HAP-1 (cell line): Measurements from ENCODE around the gene FAF1.

ENCODE experiments used
- DNase-seq, 2 experiments: peaks; one replicate each; pipeline ENCODE4 v3.0.0-alpha.2; 2016 to 2020; ENCODE audit warnings: low spot score in 2 of 2
- H3K27me3 ChIP-seq: fragments of 250-450 bp; sonication (Bioruptor Pico); 2 replicates; pipeline ENCODE4 v1.5.1; 2020; ENCODE audit warnings: low read depth, mild to moderate bottlenecking, moderate library complexity
- H3K36me3 ChIP-seq: fragments of 250-450 bp; sonication (Bioruptor Pico); replicated peaks from 2 replicates; pipeline ENCODE4 v1.5.1; 2020; ENCODE audit warnings: mild to moderate bottlenecking
- H3K4me1 ChIP-seq: fragments of 250-450 bp; sonication (Bioruptor Pico); 2 replicates; pipeline ENCODE4 v1.5.1; 2020; ENCODE audit warnings: mild to moderate bottlenecking
- H3K4me3 ChIP-seq: fragments of 250-450 bp; sonication (Bioruptor Pico); 2 replicates; pipeline ENCODE4 v1.5.1; 2020; ENCODE audit warnings: mild to moderate bottlenecking, moderate library complexity
- H3K9me3 ChIP-seq: fragments of 250-450 bp; sonication (Bioruptor Pico); 2 replicates; pipeline ENCODE4 v1.5.1; 2020; ENCODE audit warnings: mild to moderate bottlenecking, moderate library complexity
- in situ Hi-C: fragments of 300-500 bp; cut with MboI; formaldehyde crosslinking; loops from 3 replicates; pipeline ENCODE4 v1.14.3; 2020; ENCODE audit warnings: low sequenced_read_pairs, inconsistent platforms, mixed read lengths

The FAF1 gene

GRCh38 chr1:50681931-50682330 lies 278.1 kb downstream of the FAF1 start:
- DNase-seq: no peak
- H3K9me3 ChIP-seq: no peaks in the 10 kb centered on the region
- H3K4me1 ChIP-seq: no peaks in the 10 kb centered on the region
- no peaks in the 10 kb centered on the region for H3K27me3 ChIP-seq
- no peaks in the 10 kb centered on the region for H3K36me3 ChIP-seq
- no peak overlapping the region for H3K4me3 ChIP-seq
- in situ Hi-C loops: no loop called here

DNA sequence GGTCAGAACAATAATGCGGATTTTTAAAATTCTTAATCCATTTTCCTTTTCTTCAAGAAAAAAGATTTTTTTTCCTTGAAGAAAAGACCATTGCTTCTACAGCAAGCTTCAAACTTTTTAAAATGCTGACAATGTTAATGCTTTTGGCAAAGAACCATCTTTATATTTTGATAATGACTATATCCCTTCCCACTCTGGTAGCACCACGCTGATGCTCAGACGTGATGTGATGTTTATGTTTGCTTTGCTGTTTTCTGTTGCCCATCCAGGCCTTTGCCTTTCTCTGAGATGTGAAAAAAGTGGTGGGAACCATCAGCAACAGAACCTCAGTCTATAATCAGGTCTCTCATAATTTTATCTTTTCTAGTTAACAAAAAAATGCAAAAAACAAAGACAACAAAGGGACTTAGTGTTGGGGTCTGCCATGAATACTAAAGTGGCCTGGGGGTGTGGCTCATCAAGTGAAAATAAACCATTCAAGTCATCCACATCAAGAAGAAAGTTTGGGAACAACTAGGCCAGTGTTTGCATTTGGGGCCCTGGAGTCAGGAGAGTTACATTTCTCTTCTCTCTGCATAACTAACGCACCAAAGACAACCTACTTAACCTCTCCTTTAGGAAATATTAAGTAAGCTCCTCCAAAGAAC lies 292.2 kb downstream of the FAF1 start:
- in situ Hi-C loops: no loop called here
- Histone ChIP-seq H3K4me3 (no peak overlapping the region), H3K9me3 (no peaks in the 10 kb centered on the region), H3K4me1 (peaks cover 7% of the 10 kb centered on the region), H3K27me3 (no peaks in the 10 kb centered on the region), H3K36me3 (no peaks in the 10 kb centered on the region)
- DNase-seq: no peak

DNA sequence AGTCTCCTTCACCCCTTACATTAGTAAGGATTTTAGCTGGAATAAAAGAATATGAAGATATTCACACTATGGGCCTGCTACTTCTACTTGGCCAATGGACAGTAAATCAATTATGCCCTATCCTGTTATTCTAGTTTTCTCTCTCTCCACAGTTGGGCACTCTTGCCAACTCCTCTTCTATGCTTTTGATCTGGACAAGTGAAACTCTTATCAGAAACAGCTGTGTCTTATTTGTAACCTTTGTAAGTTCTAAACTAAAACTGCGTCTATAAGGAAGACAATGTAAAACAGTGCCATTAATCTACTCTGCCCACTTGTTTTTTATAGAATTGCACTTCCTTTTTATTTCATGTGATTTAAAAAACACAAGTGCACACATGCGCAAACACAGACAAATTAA lies 292.8 kb downstream of the FAF1 start:
- Histone ChIP-seq H3K36me3 (no peaks in the 10 kb centered on the region), H3K4me1 (peaks cover 8% of the 10 kb centered on the region), H3K4me3 (no peak overlapping the region), H3K27me3 (no peaks in the 10 kb centered on the region), H3K9me3 (no peaks in the 10 kb centered on the region)
- in situ Hi-C loops: no loop called here
- DNase-seq: no peak

DNA sequence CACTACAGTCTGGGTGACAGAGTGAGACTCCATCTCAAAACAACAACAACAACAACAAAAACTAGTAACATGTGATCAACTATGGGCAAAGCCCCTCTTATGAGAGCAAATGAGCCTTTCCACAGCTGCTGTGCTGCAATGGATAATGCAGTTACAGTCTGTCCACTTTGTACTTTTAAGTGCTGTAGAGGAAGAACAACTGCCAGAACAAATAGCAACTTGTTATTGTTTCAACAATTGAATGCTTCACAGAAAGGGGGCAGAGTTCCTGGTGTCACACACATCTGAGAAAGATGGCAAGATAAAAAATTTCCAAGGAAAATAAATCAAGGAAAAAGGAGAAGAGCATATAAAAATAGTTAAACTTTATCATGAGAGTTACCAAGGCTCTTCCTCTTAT lies 293.2 kb downstream of the FAF1 start:
- Histone ChIP-seq H3K36me3 (no peaks in the 10 kb centered on the region), H3K4me3 (no peak overlapping the region), H3K9me3 (no peaks in the 10 kb centered on the region), H3K27me3 (no peaks in the 10 kb centered on the region), H3K4me1 (peaks cover 12% of the 10 kb centered on the region)
- in situ Hi-C loops: no loop called here
- DNase-seq: no peak

GRCh38 chr1:50665413-50665812 lies 294.7 kb downstream of the FAF1 start:
- in situ Hi-C loops: no loop called here
- Histone ChIP-seq H3K36me3 (no peaks in the 10 kb centered on the region), H3K27me3 (no peaks in the 10 kb centered on the region), H3K4me1 (peaks cover 14% of the 10 kb centered on the region), H3K4me3 (no peak overlapping the region), H3K9me3 (no peaks in the 10 kb centered on the region)
- DNase-seq: no peak

DNA sequence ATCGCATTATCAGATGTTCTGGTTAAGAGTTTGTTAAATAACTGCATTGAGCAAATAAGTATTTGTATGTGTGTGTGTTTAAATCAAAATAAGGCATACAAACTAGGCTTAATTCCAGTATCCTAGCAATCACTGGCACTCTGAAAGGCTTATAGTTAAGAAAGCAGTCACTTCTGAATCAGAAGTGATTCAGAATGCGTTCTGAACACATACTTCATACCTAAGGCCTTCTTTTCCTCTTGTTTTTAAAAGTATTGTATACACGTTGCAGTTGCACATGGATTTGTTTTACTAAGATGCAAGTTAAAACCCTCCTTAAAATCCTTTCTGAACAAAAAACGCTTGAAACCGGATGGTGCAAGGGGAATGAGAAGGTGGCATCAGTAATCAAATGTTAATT lies 298.4 kb downstream of the FAF1 start:
- Histone ChIP-seq H3K27me3 (no peaks in the 10 kb centered on the region), H3K9me3 (no peaks in the 10 kb centered on the region), H3K36me3 (no peaks in the 10 kb centered on the region), H3K4me3 (no peak overlapping the region), H3K4me1 (peaks cover 22% of the 10 kb centered on the region)
- in situ Hi-C loops: no loop called here
- no peak for DNase-seq

- peaks cover 22% of the 10 kb centered on the region for H3K4me1 ChIP-seq
- H3K9me3 ChIP-seq: no peaks in the 10 kb centered on the region
- in situ Hi-C loops: no loop called here
- no peaks in the 10 kb centered on the region for H3K36me3 ChIP-seq
- no peak overlapping the region for H3K4me3 ChIP-seq
- H3K27me3 ChIP-seq: no peaks in the 10 kb centered on the region
- DNase-seq: no peak
Measured at GRCh38 chr1:50659107-50659662, 300.9 kb downstream of the FAF1 start.

DNA sequence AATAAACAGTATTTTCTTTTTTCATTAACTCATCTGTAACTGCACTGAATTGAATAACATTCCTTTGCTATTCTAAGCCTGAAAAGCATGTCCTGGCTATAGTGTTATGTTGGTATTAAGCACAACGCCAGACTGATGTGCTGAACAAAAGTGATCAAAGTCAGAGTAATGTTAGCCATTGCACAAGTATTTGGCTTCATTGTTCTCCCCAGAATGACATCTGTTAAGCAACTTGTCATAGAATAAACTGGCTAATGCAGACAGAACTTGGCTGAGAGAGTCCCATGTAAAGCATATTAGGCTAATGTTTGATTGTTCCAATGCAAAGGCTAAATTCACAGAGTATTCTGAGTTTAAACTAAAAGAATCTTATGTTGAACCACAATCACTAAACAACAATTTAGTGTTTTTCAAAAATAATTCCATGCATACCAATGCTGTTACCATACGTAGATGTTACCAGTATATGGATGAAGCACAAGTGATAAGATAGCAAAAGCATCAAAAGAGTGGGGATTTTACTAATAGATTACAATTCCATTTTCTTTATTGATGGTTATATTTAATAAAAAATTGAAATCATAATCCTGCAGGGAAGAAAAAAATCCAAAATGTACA lies 301.5 kb downstream of the FAF1 start:
- Histone ChIP-seq H3K9me3 (no peaks in the 10 kb centered on the region), H3K27me3 (no peaks in the 10 kb centered on the region), H3K4me1 (peaks cover 22% of the 10 kb centered on the region), H3K36me3 (no peaks in the 10 kb centered on the region), H3K4me3 (no peak overlapping the region)
- in situ Hi-C loops: no loop called here
- peak; percentile 14 to 74 for DNase-seq

DNA sequence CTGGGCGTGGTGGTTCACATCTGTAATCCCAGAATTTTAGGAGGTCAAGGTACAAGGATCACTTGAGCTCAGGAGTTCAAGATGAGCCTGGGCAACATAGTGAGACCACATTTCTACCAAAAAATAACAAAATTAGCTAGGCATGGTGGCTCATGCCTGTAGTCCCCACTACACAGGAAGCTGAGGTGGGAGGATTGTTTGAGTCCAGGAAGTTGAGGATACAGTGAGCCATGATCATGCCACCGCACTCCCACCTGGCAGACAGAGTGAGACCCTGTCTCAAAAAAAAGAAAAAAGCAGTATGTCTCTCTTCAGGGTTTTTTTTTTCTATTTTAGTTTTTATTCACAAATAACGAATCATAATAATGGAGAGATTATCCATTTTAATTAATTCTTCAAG lies 303.1 kb downstream of the FAF1 start:
- DNase-seq: no peak
- no peaks in the 10 kb centered on the region for H3K36me3 ChIP-seq
- in situ Hi-C loops: no loop called here

GRCh38 chr1:50651476-50652263 lies 308.4 kb downstream of the FAF1 start:
- Histone ChIP-seq H3K27me3 (no peaks in the 10 kb centered on the region), H3K4me3 (no peak overlapping the region), H3K9me3 (no peaks in the 10 kb centered on the region), H3K4me1 (no peaks in the 10 kb centered on the region), H3K36me3 (no peaks in the 10 kb centered on the region)
- in situ Hi-C loops: no loop called here
- DNase-seq: no peak

More for the DNA sequence above, 303.1 kb downstream of the FAF1 start:
- H3K4me1 ChIP-seq: peaks cover 17% of the 10 kb centered on the region
- no peak overlapping the region for H3K4me3 ChIP-seq
- no peaks in the 10 kb centered on the region for H3K9me3 ChIP-seq
- H3K27me3 ChIP-seq: no peaks in the 10 kb centered on the region

GRCh38 chr1:50646526-50646925 lies 313.5 kb downstream of the FAF1 start:
- Histone ChIP-seq H3K4me1 (no peaks in the 10 kb centered on the region), H3K9me3 (no peaks in the 10 kb centered on the region), H3K27me3 (no peaks in the 10 kb centered on the region), H3K4me3 (no peak overlapping the region), H3K36me3 (no peaks in the 10 kb centered on the region; the same call in 1 of the 2 replicates)
- in situ Hi-C loops: no loop called here
- DNase-seq: no peak

DNA sequence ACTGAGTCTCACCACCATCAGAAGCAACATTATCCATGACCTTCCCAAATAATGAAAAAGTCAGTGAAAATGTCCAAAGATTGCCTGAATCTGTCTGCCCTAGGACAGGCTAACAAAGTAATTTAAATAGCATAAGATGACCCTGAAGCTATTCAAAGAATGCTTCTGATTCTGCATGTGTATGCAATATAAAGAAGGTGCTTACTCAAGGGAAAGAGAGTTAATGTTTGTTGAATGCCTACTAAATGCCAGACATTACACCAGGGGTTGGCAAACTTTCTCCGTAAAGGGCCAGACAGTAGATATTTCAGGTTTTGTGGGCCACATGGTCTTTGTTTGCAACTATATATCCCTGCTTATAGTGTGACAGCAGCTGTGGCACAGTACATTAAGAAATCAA lies 314.9 kb downstream of the FAF1 start:
- no peaks in the 10 kb centered on the region for H3K4me1 ChIP-seq
- in situ Hi-C loops: no loop called here

GRCh38 chr1:50644447-50645105 lies 315.5 kb downstream of the FAF1 start:
- Histone ChIP-seq H3K4me3 (no peak overlapping the region), H3K4me1 (no peaks in the 10 kb centered on the region), H3K9me3 (no peaks in the 10 kb centered on the region), H3K36me3 (no peaks in the 10 kb centered on the region; the same call in 1 of the 2 replicates), H3K27me3 (no peaks in the 10 kb centered on the region)
- in situ Hi-C loops: no loop called here
- DNase-seq: no peak

More for the DNA sequence above, 314.9 kb downstream of the FAF1 start:
- Histone ChIP-seq H3K36me3 (no peaks in the 10 kb centered on the region; the same call in 1 of the 2 replicates), H3K27me3 (no peaks in the 10 kb centered on the region), H3K9me3 (no peaks in the 10 kb centered on the region), H3K4me3 (no peak overlapping the region)
- DNase-seq: no peak
